ENCODE data around the gene SSC4D. TPM values are rescaled to one million over a fixed set of nuclear protein-coding genes. Genes with fewer than 3 reads are reported as not detected.

Gene SSC4D
- total RNA-seq, 2 experiments from 2014 or later, result 0.44 TPM; not detected in 1

DNA sequence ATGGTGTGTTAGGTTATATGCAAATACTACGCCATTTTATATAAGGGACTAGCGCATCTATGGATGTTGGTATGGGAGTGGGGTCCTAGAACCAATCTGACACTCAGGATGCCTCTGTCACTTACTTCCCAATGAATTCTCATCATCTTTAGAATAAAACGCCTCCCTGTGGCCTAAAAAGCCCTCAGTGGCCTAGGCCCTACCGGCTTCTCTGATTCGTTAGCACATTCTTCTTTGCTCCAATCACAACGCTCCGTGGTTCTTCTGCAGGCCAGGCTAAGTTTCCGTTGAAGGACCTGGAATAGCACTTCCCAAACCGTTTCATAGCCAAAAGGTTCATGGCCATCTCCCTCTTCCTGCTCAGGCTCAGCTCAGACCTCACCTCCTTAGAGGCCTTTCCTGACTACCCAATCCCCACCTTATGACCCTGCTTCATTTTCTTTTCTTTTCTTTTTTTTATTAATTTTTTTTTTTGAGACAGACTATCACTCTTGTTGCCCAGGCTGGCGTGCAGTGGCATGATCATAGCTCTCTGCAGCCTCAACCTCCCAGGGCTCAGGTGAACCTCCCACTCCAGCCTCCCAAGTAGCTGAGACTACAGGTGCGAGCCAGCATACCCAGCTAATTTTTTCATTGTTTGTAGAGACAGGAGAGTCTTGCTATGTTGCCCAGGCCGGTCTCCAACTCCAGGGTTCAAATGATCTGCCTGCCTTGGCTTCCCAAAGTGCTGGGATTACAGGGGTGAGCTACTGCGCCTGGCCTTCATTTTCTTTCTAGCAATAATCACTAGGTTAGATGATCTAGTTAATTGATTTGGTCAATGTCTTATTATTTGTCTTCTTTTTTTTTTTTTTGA, 26.2 kb downstream of the SSC4D start:
- Histone ChIP-seq H3K79me2 (ENCODE audit: insufficient read depth, low read depth, low read length) (no peaks in the 10 kb centered on the region), H4K20me1 (ENCODE audit: insufficient read depth, low read length) (no peaks in the 10 kb centered on the region), H3K4me1 (ENCODE audit: insufficient read depth, low read length, poor library complexity, severe bottlenecking) (peaks cover 6% of the 10 kb centered on the region), H3K36me3 (ENCODE audit: insufficient read depth, low read length) (no peaks in the 10 kb centered on the region), H3K9me3 (ENCODE audit: low read length) (no peaks in the 10 kb centered on the region), H3K9me2 (ENCODE audit: insufficient read depth, low read length) (no peaks in the 10 kb centered on the region), H3K27ac (ENCODE audit: low read depth, low read length, poor library complexity, severe bottlenecking) (no peak overlapping the region), H3K4me3 (ENCODE audit: low read depth, low read length, poor library complexity, severe bottlenecking) (no peak overlapping the region), H3K4me2 (ENCODE audit: low read length) (no peak overlapping the region), H2AFZ (ENCODE audit: low read length) (no peak overlapping the region)
- ChIA-PET POLR2A (no interaction called here), CTCF (ENCODE audit: unreplicated experiment) (no interaction called here)
- intact Hi-C loops (cut with micrococcal nuclease; ENCODE audit: unreplicated experiment), result no loop called here
- no peak for TF ChIP-seq EZH2phosphoT487 (IDR thresholded peaks at IDR 0.05; ENCODE audit: borderline replicate concordance, low read depth, low read length)
- no peak for TF ChIP-seq CTCF (conservative IDR thresholded peaks at IDR 0.05; ENCODE audit: low read length)
- no TSS peak for BruUV-seq (replicated peaks)
- DNase-seq (ENCODE audit: low spot score), result no peak

GRCh38 chr7:76381814-76382213, 27.7 kb downstream of the SSC4D start:
- Histone ChIP-seq H3K4me1 (ENCODE audit: insufficient read depth, low read length, poor library complexity, severe bottlenecking) (peaks cover 6% of the 10 kb centered on the region), H3K27ac (ENCODE audit: low read depth, low read length, poor library complexity, severe bottlenecking) (no peak overlapping the region), H2AFZ (ENCODE audit: low read length) (no peak overlapping the region), H3K4me3 (ENCODE audit: low read depth, low read length, poor library complexity, severe bottlenecking) (no peak overlapping the region), H3K79me2 (ENCODE audit: insufficient read depth, low read depth, low read length) (no peaks in the 10 kb centered on the region), H3K4me2 (ENCODE audit: low read length) (no peak overlapping the region), H4K20me1 (ENCODE audit: insufficient read depth, low read length) (no peaks in the 10 kb centered on the region), H3K9me3 (ENCODE audit: low read length) (no peaks in the 10 kb centered on the region), H3K9me2 (ENCODE audit: insufficient read depth, low read length) (no peaks in the 10 kb centered on the region), H3K36me3 (ENCODE audit: insufficient read depth, low read length) (no peaks in the 10 kb centered on the region)
- BruUV-seq (replicated peaks), result no TSS peak
- ChIA-PET CTCF (ENCODE audit: unreplicated experiment) (no interaction called here), POLR2A (no interaction called here)
- intact Hi-C loops (cut with micrococcal nuclease; ENCODE audit: unreplicated experiment), result no loop called here
- no peak for TF ChIP-seq EZH2phosphoT487 (IDR thresholded peaks at IDR 0.05; ENCODE audit: borderline replicate concordance, low read depth, low read length)
- no peak for TF ChIP-seq CTCF (conservative IDR thresholded peaks at IDR 0.05; ENCODE audit: low read length)
- DNase-seq (ENCODE audit: low spot score), result no peak

DNA sequence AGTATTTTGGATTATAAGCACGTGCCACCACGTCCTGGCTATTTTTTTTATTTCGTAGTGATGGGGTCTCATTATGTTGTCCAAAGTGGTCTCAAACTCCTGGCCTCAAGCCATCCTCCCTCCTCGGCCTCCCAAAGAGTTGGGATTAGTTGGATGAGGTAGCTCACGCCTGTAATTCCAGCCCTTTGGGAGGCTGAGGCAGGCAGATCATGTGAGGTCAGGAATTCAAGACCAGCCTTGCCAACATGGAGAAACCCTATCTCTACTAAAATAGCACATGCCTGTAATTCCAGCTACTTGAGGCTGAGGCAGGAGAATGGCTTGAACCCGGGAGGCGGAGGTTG, 28.9 kb downstream of the SSC4D start:
- Histone ChIP-seq H3K36me3 (ENCODE audit: insufficient read depth, low read length) (no peaks in the 10 kb centered on the region), H3K9me2 (ENCODE audit: insufficient read depth, low read length) (no peaks in the 10 kb centered on the region), H3K79me2 (ENCODE audit: insufficient read depth, low read depth, low read length) (no peaks in the 10 kb centered on the region), H3K4me2 (ENCODE audit: low read length) (peak overlapping the region; percentile 72), H3K9me3 (ENCODE audit: low read length) (no peaks in the 10 kb centered on the region), H3K4me1 (ENCODE audit: insufficient read depth, low read length, poor library complexity, severe bottlenecking) (peaks cover 6% of the 10 kb centered on the region), H2AFZ (ENCODE audit: low read length) (peak overlapping the region; percentile 90), H3K4me3 (ENCODE audit: low read depth, low read length, poor library complexity, severe bottlenecking) (peak overlapping the region; percentile 64), H4K20me1 (ENCODE audit: insufficient read depth, low read length) (no peaks in the 10 kb centered on the region), H3K27ac (ENCODE audit: low read depth, low read length, poor library complexity, severe bottlenecking) (no peak overlapping the region)
- no TSS peak for BruUV-seq (replicated peaks)
- ChIA-PET POLR2A (no interaction called here), CTCF (ENCODE audit: unreplicated experiment) (no interaction called here)
- no peak for DNase-seq (ENCODE audit: low spot score)
- no peak for TF ChIP-seq EZH2phosphoT487 (IDR thresholded peaks at IDR 0.05; ENCODE audit: borderline replicate concordance, low read depth, low read length)
- no peak for TF ChIP-seq CTCF (conservative IDR thresholded peaks at IDR 0.05; ENCODE audit: low read length)
- intact Hi-C loops (cut with micrococcal nuclease; ENCODE audit: unreplicated experiment), result no loop called here
